Testis (tissue), 3 donors: Measurements from ENCODE around the gene MRPL48. TPM values are rescaled to one million over a fixed set of nuclear protein-coding genes. Genes with fewer than 3 reads are reported as not detected.

Experiments
- DNase-seq: peaks from one replicate; pipeline ENCODE4 v3.0.0-alpha.2; 2019
- H3K27ac ChIP-seq, 2 donors: fragments of 200-600 bp; sonication (generic); one replicate each; pipeline ENCODE4 v1.5.1; 2019
- H3K27me3 ChIP-seq: fragments of 200-600 bp; sonication (generic); one replicate; pipeline ENCODE4 v1.5.1; 2019
- H3K36me3 ChIP-seq: fragments of 200-600 bp; sonication (generic); one replicate; pipeline ENCODE4 v1.5.1; 2017; ENCODE audit warnings: low read depth; ENCODE audit errors: missing control alignments
- H3K4me1 ChIP-seq: fragments of 200-600 bp; sonication (generic); one replicate; pipeline ENCODE4 v1.5.1; 2019
- H3K4me3 ChIP-seq, 2 donors: fragments of 200-600 bp; sonication (generic); one replicate each; pipeline ENCODE4 v1.5.1; 2017 to 2019
- H3K9me3 ChIP-seq: fragments of 200-600 bp; sonication (generic); one replicate; pipeline ENCODE4 v1.5.1; 2017
- CTCF ChIP-seq, 3 experiments: fragments of 450-650 bp in 2 of 3; fragments of 200-600 bp in 1 of 3; sonication (generic) in 1 of 3; IDR thresholded peaks; one replicate each; pipeline ENCODE4 v1.5.1; 2016 to 2019; ENCODE audit warnings: antibody characterized with exemption in 3 of 3, mild to moderate bottlenecking in 2 of 3, moderate library complexity in 1 of 3
- POLR2A ChIP-seq: fragments of 450-650 bp; IDR thresholded peaks from one replicate; pipeline ENCODE4 v1.6.1; 2017; ENCODE audit warnings: antibody characterized with exemption, mild to moderate bottlenecking, moderate library complexity
- WGBS, 2 donors: methylation state at CpG; one replicate each; pipeline ENCODE4 v1.1.5; 2018; 5-methylcytosine and 5-hydroxymethylcytosine counted together
- intact Hi-C: fragments of 100-400 bp; cut with DNase I; formaldehyde crosslinking; loops from one replicate; pipeline ENCODE4 v1.15.1; 2023; ENCODE audit warnings: low total_unique reads
- polyA plus RNA-seq: library from polyadenylated mRNA; stranded (reverse); fragments of 350-450 nt; fragmentation: Illumina TruSeq; extraction: RNeasy Lipid Tissue Mini Kit (QIAGEN cat#74804); gene quantifications from one replicate; pipeline ENCODE4 v1.2.3, GENCODE V29; 2014; ENCODE audit warnings: low read depth, low replicate concordance; ENCODE audit not compliant: insufficient read depth
- total RNA-seq, 2 donors: library from RNA; depleted of rRNA; stranded (reverse); fragments of >200 nt; gene quantifications; one replicate each; pipeline ENCODE4 v1.2.3, GENCODE V29; 2016

The MRPL48 gene
- total and polyA plus RNA-seq, 3 donors from 2014 or later: 9.1 to 16.9 (median 10.7) TPM

DNA sequence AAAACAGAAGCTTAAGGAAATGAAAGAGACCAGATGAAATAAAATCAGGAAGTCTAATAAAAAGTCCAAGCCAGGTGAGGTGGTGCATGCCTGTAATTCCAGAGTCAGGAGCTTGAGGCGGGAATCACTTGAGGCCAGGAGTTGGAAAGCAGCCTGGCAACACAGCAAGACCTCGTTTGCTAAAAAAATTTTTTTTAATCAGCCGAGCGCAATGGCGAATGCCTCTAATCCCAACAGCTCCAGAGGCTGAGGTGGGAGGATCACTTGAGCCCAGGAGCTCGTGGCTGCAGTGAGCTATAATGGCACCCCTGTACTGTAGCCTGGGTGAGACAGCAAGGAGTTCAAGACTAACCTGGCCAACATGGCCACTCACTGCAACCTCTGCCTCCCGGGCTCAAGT, 34.8 kb upstream of the MRPL48 start:
- H3K9me3 ChIP-seq: no peaks in the 10 kb centered on the region
- no peak overlapping the region for H3K27ac ChIP-seq
- H3K4me3 ChIP-seq: no peak overlapping the region
- no peaks in the 10 kb centered on the region for H3K36me3 ChIP-seq
- intact Hi-C loops: no loop called here
- DNase-seq: no peak
- TF ChIP-seq CTCF (IDR thresholded peaks at IDR 0.05): no peak
- TF ChIP-seq POLR2A: no peak
- H3K4me1 ChIP-seq: peaks cover 27% of the 10 kb centered on the region
- no peaks in the 10 kb centered on the region for H3K27me3 ChIP-seq
- WGBS, 2 donors: 48 to 55% methylated on average over 6 to 7 of the region's 7 CpGs

GRCh38 chr11:73753938-73754337, 33.7 kb upstream of the MRPL48 start:
- no peak for DNase-seq
- H3K27me3 ChIP-seq: no peaks in the 10 kb centered on the region
- H3K36me3 ChIP-seq: no peaks in the 10 kb centered on the region
- intact Hi-C loops: no loop called here
- peaks cover 33% of the 10 kb centered on the region for H3K4me1 ChIP-seq
- TF ChIP-seq POLR2A (no peak), CTCF (IDR thresholded peaks at IDR 0.05) (no peak)
- H3K9me3 ChIP-seq: no peaks in the 10 kb centered on the region
- no peak overlapping the region for H3K4me3 ChIP-seq
- H3K27ac ChIP-seq: no peak overlapping the region
- WGBS, 2 donors: 67 to 69% methylated on average over 1 of the region's 1 CpG

GRCh38 chr11:73755670-73756069, 32.0 kb upstream of the MRPL48 start:
- Histone ChIP-seq H3K36me3 (no peaks in the 10 kb centered on the region), H3K27me3 (no peaks in the 10 kb centered on the region), H3K4me3 (no peak overlapping the region), H3K4me1 (peaks cover 36% of the 10 kb centered on the region), H3K9me3 (no peaks in the 10 kb centered on the region), H3K27ac (no peak overlapping the region)
- intact Hi-C loops: no loop called here
- TF ChIP-seq CTCF (IDR thresholded peaks at IDR 0.05): no peak
- TF ChIP-seq POLR2A: no peak
- DNase-seq: no peak

GRCh38 chr11:73757598-73757997, 30.1 kb upstream of the MRPL48 start:
- Histone ChIP-seq H3K27ac (no peak overlapping the region), H3K4me3 (no peak overlapping the region), H3K27me3 (no peaks in the 10 kb centered on the region), H3K9me3 (no peaks in the 10 kb centered on the region), H3K36me3 (no peaks in the 10 kb centered on the region), H3K4me1 (peaks cover 26% of the 10 kb centered on the region)
- 73 to 75% methylated on average over 5 of the region's 5 CpGs for WGBS, 2 donors
- intact Hi-C loops: no loop called here
- TF ChIP-seq CTCF (IDR thresholded peaks at IDR 0.05) (no peak), POLR2A (no peak)
- DNase-seq: no peak

- Histone ChIP-seq H3K4me3 (no peak overlapping the region), H3K36me3 (no peaks in the 10 kb centered on the region), H3K27ac (no peak overlapping the region), H3K9me3 (no peaks in the 10 kb centered on the region), H3K27me3 (no peaks in the 10 kb centered on the region), H3K4me1 (peaks cover 20% of the 10 kb centered on the region)
- no peak for TF ChIP-seq CTCF (IDR thresholded peaks at IDR 0.05)
- TF ChIP-seq POLR2A: no peak
- no peak for DNase-seq
- intact Hi-C loops: no loop called here
- 44 to 56% methylated on average over 1 of the region's 1 CpG for WGBS, 2 donors
Measured at GRCh38 chr11:73758451-73758850, 29.2 kb upstream of the MRPL48 start.
